Measurements from ENCODE around the gene TTYH3. TPM values are rescaled to one million over a fixed set of nuclear protein-coding genes. Genes with fewer than 3 reads are reported as not detected.
A peak's percentile ranks its signal among the peaks of the same experiment; 100 is the strongest.
"Not testable (repeated sequence)": the region's sequence is repeated elsewhere in the genome, so short reads cannot be mapped to it uniquely, and the experiment has no call there.

The TTYH3 gene
- polyA plus RNA-seq, 4 donors = 6.9 to 149 (median 20.6) TPM

DNA sequence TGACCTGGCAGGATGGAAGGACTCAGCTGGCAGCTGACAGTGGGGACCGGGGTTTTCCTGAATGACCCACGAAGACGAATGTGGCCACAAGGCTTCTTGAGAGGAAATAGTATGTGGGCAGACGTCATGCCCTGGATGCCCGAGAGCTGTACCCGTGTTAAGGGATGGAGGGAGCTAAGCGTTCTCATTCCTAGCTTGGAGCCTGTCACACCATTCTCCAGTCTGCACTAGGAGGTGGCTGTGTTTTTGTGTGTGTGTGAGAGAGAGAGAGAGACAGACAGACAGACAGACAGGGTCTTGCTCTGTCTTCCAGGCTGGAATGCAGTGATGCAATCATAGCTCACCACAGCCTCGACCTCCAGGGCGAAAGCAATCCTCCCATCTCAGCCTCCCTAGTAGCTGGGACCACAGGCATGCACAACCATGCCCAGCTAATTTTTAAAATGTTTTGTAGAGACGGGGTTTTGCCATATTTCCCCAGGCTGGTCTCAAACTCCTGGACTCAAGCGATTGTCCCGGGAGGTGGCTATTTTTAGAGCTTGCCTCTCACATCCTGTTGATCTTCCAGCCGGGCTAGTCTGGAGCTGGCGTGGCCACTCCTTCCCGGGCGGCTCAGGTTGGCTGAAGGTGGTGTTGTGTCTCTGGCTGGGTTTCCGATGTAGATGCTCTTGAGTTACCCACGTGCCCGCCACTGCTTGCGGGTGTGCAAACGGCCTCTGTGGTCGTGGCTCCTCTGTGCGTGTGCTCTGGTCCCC is 58.3 kb downstream of the TTYH3 start:
- H3K4me1 ChIP-seq (ENCODE audit: control insufficient read depth in 3 of 3, insufficient read depth in 2 of 3, low read depth in 1 of 3, low read length in 2 of 3) = peaks cover 4 to 6% (median 5%) of the 10 kb centered on the region in 3 donors
- H3K9me3 ChIP-seq (ENCODE audit: control insufficient read depth in 2 of 2, insufficient read depth in 1 of 2, low read depth in 1 of 2, low read length in 1 of 2) = no peaks in the 10 kb centered on the region
- H3K36me3 ChIP-seq (ENCODE audit: control insufficient read depth in 3 of 3, insufficient read depth in 2 of 3, low read depth in 1 of 3, low read length in 3 of 3) = no peaks in the 10 kb centered on the region
- H3K27me3 ChIP-seq (ENCODE audit: control insufficient read depth in 3 of 3, insufficient read depth in 3 of 3, low read length in 3 of 3) = peaks cover 7 to 45% (median 14%) of the 10 kb centered on the region in 3 donors
- H3K4me3 ChIP-seq (ENCODE audit: low read depth in 1 of 3, low read length in 3 of 3) = no peak overlapping the region
- H3K27ac ChIP-seq (ENCODE audit: low read depth in 1 of 3, low read length in 2 of 3) = no peak overlapping the region
- 50 to 70% (median 51%) methylated on average over 23 of the region's 23 CpGs for WGBS, 3 donors
- DNase-seq (no peak), FAIRE-seq (no peak)

DNA sequence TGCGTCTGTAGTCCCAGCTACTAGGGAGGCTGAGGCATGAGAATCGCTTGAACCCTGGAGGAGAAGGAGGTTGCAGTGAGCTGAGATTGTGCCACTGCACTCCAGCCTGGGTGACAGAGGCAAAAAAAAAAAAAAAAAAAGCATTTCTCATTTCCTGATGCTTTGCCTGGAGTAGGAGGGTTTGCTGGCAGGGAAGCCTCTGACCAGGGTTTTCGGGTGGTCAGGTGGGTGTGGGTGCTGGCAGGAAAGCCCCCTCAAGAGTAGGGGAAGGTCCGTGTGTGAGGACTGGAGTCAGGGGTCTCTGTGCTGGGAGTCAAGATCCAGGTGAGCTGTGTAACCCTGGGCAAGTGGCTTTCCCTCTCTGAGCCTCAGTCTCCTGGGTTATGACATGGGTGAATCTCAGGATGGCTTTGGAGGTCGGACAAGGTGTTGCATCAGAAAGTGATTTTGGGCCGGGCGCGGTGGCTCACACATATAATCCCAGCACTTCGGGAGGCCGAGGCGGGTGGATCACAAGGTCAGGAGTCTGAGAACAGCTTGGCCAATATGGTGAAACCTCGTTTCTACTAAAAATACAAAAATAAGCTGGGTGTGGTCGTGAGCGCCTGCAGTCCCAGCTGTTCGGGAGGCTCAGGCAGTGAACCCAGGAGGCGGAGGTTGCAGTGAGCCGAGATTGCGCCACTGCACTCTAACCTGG is 59.4 kb downstream of the TTYH3 start:
- H3K27ac ChIP-seq (ENCODE audit: low read depth in 1 of 3, low read length in 2 of 3) = no peak overlapping the region
- DNase-seq = no peak
- H3K4me1 ChIP-seq (ENCODE audit: control insufficient read depth in 3 of 3, insufficient read depth in 2 of 3, low read depth in 1 of 3, low read length in 2 of 3) = peaks cover 4 to 6% (median 5%) of the 10 kb centered on the region in 3 donors
- H3K4me3 ChIP-seq (ENCODE audit: low read depth in 1 of 3, low read length in 3 of 3) = no peak overlapping the region
- H3K27me3 ChIP-seq (ENCODE audit: control insufficient read depth in 3 of 3, insufficient read depth in 3 of 3, low read length in 3 of 3) = peaks cover 4 to 41% (median 14%) of the 10 kb centered on the region in 3 donors
- H3K9me3 ChIP-seq (ENCODE audit: control insufficient read depth in 2 of 2, insufficient read depth in 1 of 2, low read depth in 1 of 2, low read length in 1 of 2) = no peaks in the 10 kb centered on the region
- FAIRE-seq = no peak
- H3K36me3 ChIP-seq (ENCODE audit: control insufficient read depth in 3 of 3, insufficient read depth in 2 of 3, low read depth in 1 of 3, low read length in 3 of 3) = no peaks in the 10 kb centered on the region
- 35 to 77% (median 47%) methylated on average over 18 of the region's 18 CpGs for WGBS, 3 donors

DNA sequence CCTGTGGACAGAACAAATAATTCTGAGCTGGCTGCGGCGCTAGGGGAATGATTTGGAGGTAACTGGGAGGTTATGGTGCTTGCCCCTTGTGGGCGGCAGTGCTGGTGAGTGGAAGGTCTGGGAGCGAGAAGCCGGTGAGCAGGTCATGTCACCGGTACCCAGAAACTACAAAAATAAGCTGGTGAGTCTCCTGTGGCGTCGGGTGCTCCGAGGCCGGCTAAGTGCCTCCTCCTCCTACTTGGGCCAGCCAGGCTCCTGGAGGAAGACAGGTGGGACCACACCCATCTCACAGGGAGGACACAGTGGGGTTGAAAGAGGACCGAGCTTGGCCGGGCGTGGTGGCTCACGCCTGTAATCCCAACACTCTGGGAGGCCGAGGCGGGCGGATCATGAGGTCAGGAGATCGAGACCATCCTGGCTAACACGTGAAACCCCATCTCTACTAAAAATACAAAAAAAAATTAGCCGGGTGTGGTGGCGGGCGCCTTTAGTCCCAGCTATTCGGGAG is 60.2 kb downstream of the TTYH3 start:
- H3K36me3 ChIP-seq (ENCODE audit: control insufficient read depth in 3 of 3, insufficient read depth in 2 of 3, low read depth in 1 of 3, low read length in 3 of 3); H3K27ac ChIP-seq (ENCODE audit: low read depth in 1 of 3, low read length in 2 of 3); H3K4me1 ChIP-seq (ENCODE audit: control insufficient read depth in 3 of 3, insufficient read depth in 2 of 3, low read depth in 1 of 3, low read length in 2 of 3); FAIRE-seq; H3K4me3 ChIP-seq (ENCODE audit: low read depth in 1 of 3, low read length in 3 of 3); H3K9me3 ChIP-seq (ENCODE audit: control insufficient read depth in 2 of 2, insufficient read depth in 1 of 2, low read depth in 1 of 2, low read length in 1 of 2): not testable (repeated sequence)
- peaks cover 4 to 32% (median 14%) of the 10 kb centered on the region in 3 donors for H3K27me3 ChIP-seq (ENCODE audit: control insufficient read depth in 3 of 3, insufficient read depth in 3 of 3, low read length in 3 of 3)
- DNase-seq = peak in 1 of 2 donors; percentile 36
- WGBS, 3 donors = 43 to 77% (median 61%) methylated on average over 20 to 23 of the region's 23 CpGs

DNA sequence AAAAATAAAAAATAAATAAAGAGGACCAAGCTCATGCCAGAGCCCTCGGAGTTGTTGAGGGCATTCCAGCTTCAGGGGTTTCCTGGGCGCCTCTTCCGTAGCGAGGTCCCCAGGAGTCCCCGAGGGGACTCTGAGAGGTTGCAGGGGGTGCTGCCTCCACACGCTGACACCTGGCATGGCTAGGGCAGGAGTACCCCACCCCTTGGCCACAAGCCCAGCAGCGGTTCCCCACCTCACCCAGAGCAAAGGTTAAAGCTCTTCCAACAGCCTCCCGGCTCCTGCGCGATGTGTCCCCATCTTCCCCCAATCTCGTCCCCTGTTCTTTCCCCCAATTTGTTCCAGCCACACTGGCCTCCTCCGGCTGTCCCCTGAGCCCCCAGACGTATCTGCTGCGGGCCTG is 60.8 kb downstream of the TTYH3 start:
- WGBS, 3 donors = 27 to 59% (median 42%) methylated on average over 14 of the region's 14 CpGs
- H3K4me3 ChIP-seq (ENCODE audit: low read depth in 1 of 3, low read length in 3 of 3) = no peak overlapping the region
- no peak overlapping the region for H3K27ac ChIP-seq (ENCODE audit: low read depth in 1 of 3, low read length in 2 of 3)
- FAIRE-seq (no peak), DNase-seq (peak in 1 of 2 donors; percentile 46)
- H3K4me1 ChIP-seq (ENCODE audit: control insufficient read depth in 3 of 3, insufficient read depth in 2 of 3, low read depth in 1 of 3, low read length in 2 of 3) = peaks cover 4 to 6% (median 4%) of the 10 kb centered on the region in 3 donors
- no peaks in the 10 kb centered on the region for H3K9me3 ChIP-seq (ENCODE audit: control insufficient read depth in 2 of 2, insufficient read depth in 1 of 2, low read depth in 1 of 2, low read length in 1 of 2)
- peaks cover 4 to 28% (median 13%) of the 10 kb centered on the region in 3 donors for H3K27me3 ChIP-seq (ENCODE audit: control insufficient read depth in 3 of 3, insufficient read depth in 3 of 3, low read length in 3 of 3)
- H3K36me3 ChIP-seq (ENCODE audit: control insufficient read depth in 3 of 3, insufficient read depth in 2 of 3, low read depth in 1 of 3, low read length in 3 of 3) = no peaks in the 10 kb centered on the region

DNA sequence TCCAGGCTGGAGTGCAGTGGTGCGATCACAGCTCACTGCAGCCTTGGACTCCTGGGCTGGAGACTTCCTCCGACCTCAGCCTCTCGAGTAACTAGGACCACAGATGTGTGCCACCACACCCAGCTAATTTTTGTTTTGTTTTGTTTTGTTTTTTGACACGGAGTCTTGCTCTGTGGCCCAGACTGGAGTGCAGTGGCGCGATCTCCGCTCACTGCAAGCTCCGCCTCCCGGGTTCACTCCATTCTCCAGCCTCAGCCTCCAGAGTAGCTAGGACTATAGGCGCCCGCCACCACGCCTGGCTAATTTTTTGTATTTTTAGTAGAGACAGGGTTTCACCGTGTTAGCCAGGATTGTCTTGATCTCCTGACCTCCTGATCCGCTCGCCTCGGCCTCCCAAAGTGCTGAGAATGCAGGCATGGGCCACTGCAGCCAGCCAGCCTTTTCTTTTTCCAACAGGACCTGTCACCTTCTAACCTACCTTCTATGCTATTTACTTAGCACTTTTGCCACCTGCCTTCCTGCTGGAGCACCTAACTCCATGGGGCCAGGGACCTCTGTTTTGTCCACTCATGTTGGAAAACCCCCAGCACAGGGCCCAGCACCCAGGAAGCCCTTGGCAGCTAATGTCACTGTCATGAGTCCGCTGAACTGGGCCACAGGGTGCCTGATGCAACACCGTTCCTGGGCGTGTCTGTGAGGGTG is 61.8 kb downstream of the TTYH3 start:
- DNase-seq; H3K36me3 ChIP-seq (ENCODE audit: control insufficient read depth in 3 of 3, insufficient read depth in 2 of 3, low read depth in 1 of 3, low read length in 3 of 3); H3K4me3 ChIP-seq (ENCODE audit: low read depth in 1 of 3, low read length in 3 of 3); H3K9me3 ChIP-seq (ENCODE audit: control insufficient read depth in 2 of 2, insufficient read depth in 1 of 2, low read depth in 1 of 2, low read length in 1 of 2); H3K27ac ChIP-seq (ENCODE audit: low read depth in 1 of 3, low read length in 2 of 3); FAIRE-seq; H3K4me1 ChIP-seq (ENCODE audit: control insufficient read depth in 3 of 3, insufficient read depth in 2 of 3, low read depth in 1 of 3, low read length in 2 of 3): not testable (repeated sequence)
- peaks cover 4 to 23% (median 4%) of the 10 kb centered on the region in 3 donors for H3K27me3 ChIP-seq (ENCODE audit: control insufficient read depth in 3 of 3, insufficient read depth in 3 of 3, low read length in 3 of 3)
- 74 to 86% (median 82%) methylated on average over 19 of the region's 19 CpGs for WGBS, 3 donors

DNA sequence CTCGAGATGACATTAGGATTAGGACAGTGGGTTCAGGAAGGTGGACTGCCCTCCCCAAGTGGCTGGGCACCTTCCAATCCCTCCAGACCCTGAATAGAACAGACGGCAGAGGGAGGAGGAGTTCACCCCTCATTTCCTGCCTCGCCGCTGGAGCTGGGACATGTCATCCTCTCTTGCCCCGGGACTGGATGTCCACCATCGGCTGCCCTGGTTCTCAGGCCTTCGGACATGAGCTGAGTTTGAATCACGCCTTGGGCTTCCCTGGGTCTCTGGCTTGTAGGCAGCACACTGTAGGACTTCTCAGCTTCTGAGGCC is 62.3 kb downstream of the TTYH3 start:
- WGBS, 3 donors = 76 to 86% (median 84%) methylated on average over 8 of the region's 8 CpGs
- peaks cover under 1 to 18% (median under 1%) of the 10 kb centered on the region in 3 donors for H3K27me3 ChIP-seq (ENCODE audit: control insufficient read depth in 3 of 3, insufficient read depth in 3 of 3, low read length in 3 of 3)
- H3K4me3 ChIP-seq (ENCODE audit: low read depth in 1 of 3, low read length in 3 of 3); FAIRE-seq; H3K9me3 ChIP-seq (ENCODE audit: control insufficient read depth in 2 of 2, insufficient read depth in 1 of 2, low read depth in 1 of 2, low read length in 1 of 2); H3K4me1 ChIP-seq (ENCODE audit: control insufficient read depth in 3 of 3, insufficient read depth in 2 of 3, low read depth in 1 of 3, low read length in 2 of 3); H3K36me3 ChIP-seq (ENCODE audit: control insufficient read depth in 3 of 3, insufficient read depth in 2 of 3, low read depth in 1 of 3, low read length in 3 of 3); DNase-seq; H3K27ac ChIP-seq (ENCODE audit: low read depth in 1 of 3, low read length in 2 of 3): not testable (repeated sequence)

DNA sequence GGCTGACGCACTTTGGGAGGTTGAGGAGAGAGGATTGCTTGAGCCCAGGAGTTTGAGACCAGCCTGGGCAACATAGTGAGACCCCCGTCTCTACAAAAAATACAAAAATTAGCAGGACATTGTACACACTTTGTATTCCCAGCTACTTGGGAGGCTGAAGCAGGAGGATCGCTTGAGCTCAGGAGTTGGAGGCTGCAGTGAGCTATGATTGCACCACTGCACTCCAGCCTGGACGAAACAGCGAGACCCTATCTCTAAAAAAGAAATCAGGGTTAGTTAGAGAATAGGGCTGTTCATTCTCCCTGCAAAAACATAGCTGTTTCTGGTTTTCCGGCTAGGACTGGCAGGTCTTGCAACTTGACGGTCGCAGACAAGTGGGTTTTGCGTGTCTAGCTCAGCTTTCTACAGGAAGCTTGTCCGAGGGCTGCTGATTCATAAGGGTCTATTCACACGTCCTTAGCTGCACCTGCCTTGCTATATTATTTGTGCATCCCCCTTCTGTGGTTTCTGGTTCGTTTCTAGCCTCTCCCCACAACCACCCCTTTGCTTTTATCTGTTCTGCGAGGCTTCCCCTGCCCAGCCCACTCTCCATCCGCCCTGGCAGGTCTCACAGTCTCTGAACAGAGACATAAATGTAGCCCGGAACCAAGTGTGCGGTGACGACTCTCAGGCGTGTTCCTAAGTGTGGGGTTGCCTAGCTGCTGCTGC is 66.9 kb downstream of the TTYH3 start:
- Histone ChIP-seq H3K4me3 (ENCODE audit: low read depth in 1 of 3, low read length in 3 of 3) (no peak overlapping the region), H3K9me3 (ENCODE audit: control insufficient read depth in 2 of 2, insufficient read depth in 1 of 2, low read depth in 1 of 2, low read length in 1 of 2) (no peaks in the 10 kb centered on the region), H3K27me3 (ENCODE audit: control insufficient read depth in 3 of 3, insufficient read depth in 3 of 3, low read length in 3 of 3) (peaks cover 0 to 9% (median 4%) of the 10 kb centered on the region in 3 donors), H3K36me3 (ENCODE audit: control insufficient read depth in 3 of 3, insufficient read depth in 2 of 3, low read depth in 1 of 3, low read length in 3 of 3) (no peaks in the 10 kb centered on the region), H3K27ac (ENCODE audit: low read depth in 1 of 3, low read length in 2 of 3) (no peak overlapping the region), H3K4me1 (ENCODE audit: control insufficient read depth in 3 of 3, insufficient read depth in 2 of 3, low read depth in 1 of 3, low read length in 2 of 3) (no peaks in the 10 kb centered on the region)
- FAIRE-seq (no peak), DNase-seq (peak in 1 of 2 donors; percentile 38)
- 53 to 63% (median 59%) methylated on average over 18 of the region's 18 CpGs for WGBS, 3 donors

DNA sequence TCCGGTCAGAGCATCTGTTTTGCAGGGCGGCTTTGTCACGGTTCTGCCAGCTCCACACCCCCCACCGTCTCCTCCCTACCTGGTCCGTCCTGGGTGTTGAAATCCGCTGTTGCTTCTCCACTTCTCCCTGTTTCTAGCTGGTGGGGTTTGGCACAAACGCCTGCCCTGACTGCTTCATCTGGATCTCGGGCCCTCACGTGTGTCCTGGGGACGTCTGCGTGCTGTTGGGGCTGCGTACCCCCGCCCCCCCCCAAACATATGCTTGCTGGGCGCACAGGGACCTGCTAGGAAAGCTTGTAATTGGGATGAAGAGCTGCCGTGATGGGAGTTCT is 67.5 kb downstream of the TTYH3 start:
- Histone ChIP-seq H3K36me3 (ENCODE audit: control insufficient read depth in 3 of 3, insufficient read depth in 2 of 3, low read depth in 1 of 3, low read length in 3 of 3) (no peaks in the 10 kb centered on the region), H3K4me1 (ENCODE audit: control insufficient read depth in 3 of 3, insufficient read depth in 2 of 3, low read depth in 1 of 3, low read length in 2 of 3) (no peaks in the 10 kb centered on the region), H3K4me3 (ENCODE audit: low read depth in 1 of 3, low read length in 3 of 3) (no peak overlapping the region), H3K27ac (ENCODE audit: low read depth in 1 of 3, low read length in 2 of 3) (no peak overlapping the region), H3K27me3 (ENCODE audit: control insufficient read depth in 3 of 3, insufficient read depth in 3 of 3, low read length in 3 of 3) (peaks cover 0 to 9% (median 4%) of the 10 kb centered on the region in 3 donors), H3K9me3 (ENCODE audit: control insufficient read depth in 2 of 2, insufficient read depth in 1 of 2, low read depth in 1 of 2, low read length in 1 of 2) (no peaks in the 10 kb centered on the region)
- DNase-seq = no peak
- 60 to 70% (median 62%) methylated on average over 15 of the region's 15 CpGs for WGBS, 3 donors
- FAIRE-seq = no peak

All from small intestine (tissue), 7 donors.